HFFc6 (cell line): Measurements from ENCODE around the gene SLC39A11. TPM values are rescaled to one million over a fixed set of nuclear protein-coding genes. Genes with fewer than 3 reads are reported as not detected.

Source experiments
- DNase-seq: peaks from one replicate; pipeline ENCODE4 v3.0.0-alpha.2; 2018
- H3K27ac Mint-ChIP-seq: 2 replicates; pipeline ENCODE4 v1.8.0; 2020; ENCODE audit warnings: mild to moderate bottlenecking, mixed read lengths
- H3K27me3 Mint-ChIP-seq: 2 replicates; pipeline ENCODE4 v1.8.0; 2021; ENCODE audit warnings: mild to moderate bottlenecking, moderate library complexity, mixed read lengths; ENCODE audit not compliant: insufficient read depth
- H3K36me3 Mint-ChIP-seq: 2 replicates; pipeline ENCODE4 v1.8.0; 2021; ENCODE audit warnings: low read depth, mixed read lengths
- H3K4me1 Mint-ChIP-seq: 2 replicates; pipeline ENCODE4 v1.8.0; 2020; ENCODE audit warnings: low read depth, mixed read lengths
- H3K4me3 Mint-ChIP-seq: 2 replicates; pipeline ENCODE4 v1.8.0; 2020; ENCODE audit warnings: mild to moderate bottlenecking, moderate library complexity, mixed read lengths
- H3K9me3 Mint-ChIP-seq: 2 replicates; pipeline ENCODE4 v1.8.0; 2020; ENCODE audit warnings: mild to moderate bottlenecking, mixed read lengths
- CTCF ChIP-seq: fragments of 200-600 bp; sonication (generic); IDR thresholded peaks from 2 replicates; pipeline ENCODE4 v1.5.0; 2021; ENCODE audit warnings: antibody characterized with exemption, mild to moderate bottlenecking
- total RNA-seq, 6 experiments: library from RNA; stranded (reverse); fragmentation: NEBNext Ultra II Directional; extraction: Animal tissue kit (Norgen Biotek cat#: 25700); gene quantifications; 2 replicates in 1 of 6; 3 replicates in 5 of 6; pipeline ENCODE4 v1.2.3, GENCODE V29; 2021

The SLC39A11 gene
- total RNA-seq, 6 experiments from 2014 or later, result 29.7 to 40.6 (median 34.9) TPM

- Mint-ChIP-seq H3K36me3 (peaks cover 23% of the 10 kb centered on the region), H3K27me3 (no peaks in the 10 kb centered on the region; the same call in 1 of the 2 replicates), H3K4me1 (peaks cover 31% of the 10 kb centered on the region), H3K9me3 (no peaks in the 10 kb centered on the region), H3K27ac (peak overlapping the region; percentile 68), H3K4me3 (no peak overlapping the region)
- TF ChIP-seq CTCF, result no peak
- peak; percentile 47 for DNase-seq
Measured at GRCh38 chr17:73027130-73027741, 65.3 kb downstream of the SLC39A11 start.

- Mint-ChIP-seq H3K27ac (no peak overlapping the region), H3K4me3 (no peak overlapping the region), H3K36me3 (peaks cover 26% of the 10 kb centered on the region), H3K4me1 (peaks cover 18% of the 10 kb centered on the region), H3K9me3 (peaks cover 7% of the 10 kb centered on the region), H3K27me3 (no peaks in the 10 kb centered on the region; the same call in 1 of the 2 replicates)
- no peak for DNase-seq
- no peak for TF ChIP-seq CTCF
Measured at GRCh38 chr17:73025041-73025560, 67.4 kb downstream of the SLC39A11 start.

GRCh38 chr17:73023759-73024158 is 68.7 kb downstream of the SLC39A11 start:
- H3K9me3 Mint-ChIP-seq, result peaks cover 19% of the 10 kb centered on the region
- DNase-seq, result no peak
- peaks cover 38% of the 10 kb centered on the region for H3K36me3 Mint-ChIP-seq
- H3K4me3 Mint-ChIP-seq, result no peak overlapping the region
- no peaks in the 10 kb centered on the region; the same call in 1 of the 2 replicates for H3K27me3 Mint-ChIP-seq
- peaks cover 26% of the 10 kb centered on the region for H3K4me1 Mint-ChIP-seq
- H3K27ac Mint-ChIP-seq, result no peak overlapping the region
- TF ChIP-seq CTCF, result no peak

GRCh38 chr17:73022694-73023093 is 69.8 kb downstream of the SLC39A11 start:
- H3K4me3 Mint-ChIP-seq, result no peak overlapping the region
- DNase-seq, result no peak

GRCh38 chr17:73021771-73022170 is 70.7 kb downstream of the SLC39A11 start:
- no peak overlapping the region for H3K4me3 Mint-ChIP-seq
- H3K27me3 Mint-ChIP-seq, result no peaks in the 10 kb centered on the region
- H3K9me3 Mint-ChIP-seq, result peaks cover 30% of the 10 kb centered on the region
- H3K36me3 Mint-ChIP-seq, result peaks cover 41% of the 10 kb centered on the region
- no peak for TF ChIP-seq CTCF
- H3K27ac Mint-ChIP-seq, result no peak overlapping the region
- no peak for DNase-seq
- H3K4me1 Mint-ChIP-seq, result peaks cover 28% of the 10 kb centered on the region

More at GRCh38 chr17:73022694-73023093, 69.8 kb downstream of the SLC39A11 start:
- H3K9me3 Mint-ChIP-seq, result peaks cover 30% of the 10 kb centered on the region
- no peaks in the 10 kb centered on the region; the same call in 1 of the 2 replicates for H3K27me3 Mint-ChIP-seq
- H3K27ac Mint-ChIP-seq, result no peak overlapping the region
- H3K36me3 Mint-ChIP-seq, result peaks cover 41% of the 10 kb centered on the region
- TF ChIP-seq CTCF, result no peak
- H3K4me1 Mint-ChIP-seq, result peaks cover 27% of the 10 kb centered on the region
